Central memory CD8-positive, alpha-beta T cell (primary cell): ENCODE data around the gene LRRN3.
A peak's percentile ranks its signal among the peaks of the same experiment; 100 is the strongest.

Source experiments
- ATAC-seq: fragments of 150-1000 bp; cut with Tn5 transposase; replicated peaks from 2 replicates; pipeline ENCODE4 v1.10.0; 2022; ENCODE audit warnings: mild to moderate bottlenecking, moderate FRiP score, moderate number of reproducible peaks; ENCODE audit not compliant: poor library complexity, severe bottlenecking; ENCODE audit errors: extremely low read depth
- DNase-seq, 2 donors: peaks; one replicate each; pipeline ENCODE4 v3.0.0; 2021; ENCODE audit warnings: low spot score in 2 of 2
- H3K27ac Mint-ChIP-seq: one replicate; pipeline ENCODE4 v1.8.0; 2022; ENCODE audit warnings: low read depth, mild to moderate bottlenecking, moderate library complexity, mixed read lengths
- H3K27me3 Mint-ChIP-seq: one replicate; pipeline ENCODE4 v1.8.0; 2022; ENCODE audit warnings: mixed read lengths
- H3K36me3 Mint-ChIP-seq: one replicate; pipeline ENCODE4 v1.8.0; 2022; ENCODE audit warnings: mild to moderate bottlenecking, moderate library complexity, mixed read lengths; ENCODE audit not compliant: insufficient read depth
- H3K4me1 Mint-ChIP-seq: one replicate; pipeline ENCODE4 v1.8.0; 2022; ENCODE audit warnings: mixed read lengths
- H3K4me3 Mint-ChIP-seq: one replicate; pipeline ENCODE4 v1.8.0; 2022; ENCODE audit warnings: mild to moderate bottlenecking, moderate library complexity, mixed read lengths
- H3K9me3 Mint-ChIP-seq: one replicate; pipeline ENCODE4 v1.8.0; 2022; ENCODE audit warnings: mixed read lengths

LRRN3 gene

GRCh38 chr7:111098926-111099250 lies 8.0 kb downstream of the LRRN3 start:
- no peaks in the 10 kb centered on the region for H3K4me1 Mint-ChIP-seq
- no peak for ATAC-seq
- no peak for DNase-seq
- H3K4me3 Mint-ChIP-seq, result no peak overlapping the region
- H3K9me3 Mint-ChIP-seq, result no peaks in the 10 kb centered on the region
- H3K27ac Mint-ChIP-seq, result no peak overlapping the region
- H3K27me3 Mint-ChIP-seq, result no peaks in the 10 kb centered on the region
- peaks cover 2% of the 10 kb centered on the region for H3K36me3 Mint-ChIP-seq

DNA sequence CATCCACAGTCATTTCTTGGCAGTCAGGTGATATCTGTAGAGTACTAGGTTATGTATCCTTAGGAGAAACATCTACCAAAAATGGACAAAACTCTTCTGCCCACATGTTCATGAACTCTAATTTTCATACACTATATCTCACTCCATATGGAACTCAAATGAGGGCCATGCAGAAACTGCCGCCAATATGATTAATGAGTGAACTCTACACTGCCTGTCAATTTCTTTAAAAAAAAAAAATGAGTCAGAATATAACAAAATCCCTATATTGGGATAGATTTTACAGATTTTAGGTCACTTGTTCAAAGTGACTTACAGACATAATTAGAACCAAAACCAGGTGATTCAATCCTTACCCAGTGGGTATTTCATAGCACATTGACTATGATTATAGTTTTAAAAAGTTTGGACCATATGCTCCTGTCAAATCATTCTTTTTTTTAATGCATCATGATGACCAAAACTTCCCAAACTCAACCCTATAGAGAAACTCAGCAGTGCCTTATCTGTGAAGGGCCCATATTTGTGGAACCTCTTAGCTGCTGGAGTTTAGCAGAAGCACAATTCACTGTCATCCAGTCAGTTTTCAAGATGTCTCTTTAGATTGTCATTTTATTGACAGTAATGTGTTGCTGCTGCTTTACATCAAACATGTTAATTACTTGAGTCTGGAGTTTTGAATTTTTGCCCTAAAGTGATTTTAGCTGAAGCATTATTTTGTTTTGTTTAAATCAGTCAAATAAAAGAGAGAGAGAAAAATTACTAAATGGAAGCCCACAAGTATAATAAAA lies 11.1 kb downstream of the LRRN3 start:
- DNase-seq, result no peak
- no peak for ATAC-seq
- no peaks in the 10 kb centered on the region for H3K27me3 Mint-ChIP-seq
- no peak overlapping the region for H3K27ac Mint-ChIP-seq
- H3K36me3 Mint-ChIP-seq, result peaks cover 2% of the 10 kb centered on the region
- no peaks in the 10 kb centered on the region for H3K4me1 Mint-ChIP-seq
- H3K4me3 Mint-ChIP-seq, result no peak overlapping the region
- no peaks in the 10 kb centered on the region for H3K9me3 Mint-ChIP-seq

GRCh38 chr7:111103136-111103535 lies 12.2 kb downstream of the LRRN3 start:
- peaks cover 2% of the 10 kb centered on the region for H3K36me3 Mint-ChIP-seq
- no peak for DNase-seq
- H3K4me3 Mint-ChIP-seq, result no peak overlapping the region
- no peaks in the 10 kb centered on the region for H3K4me1 Mint-ChIP-seq
- H3K27me3 Mint-ChIP-seq, result no peaks in the 10 kb centered on the region
- no peak for ATAC-seq
- H3K9me3 Mint-ChIP-seq, result no peaks in the 10 kb centered on the region
- H3K27ac Mint-ChIP-seq, result no peak overlapping the region

DNA sequence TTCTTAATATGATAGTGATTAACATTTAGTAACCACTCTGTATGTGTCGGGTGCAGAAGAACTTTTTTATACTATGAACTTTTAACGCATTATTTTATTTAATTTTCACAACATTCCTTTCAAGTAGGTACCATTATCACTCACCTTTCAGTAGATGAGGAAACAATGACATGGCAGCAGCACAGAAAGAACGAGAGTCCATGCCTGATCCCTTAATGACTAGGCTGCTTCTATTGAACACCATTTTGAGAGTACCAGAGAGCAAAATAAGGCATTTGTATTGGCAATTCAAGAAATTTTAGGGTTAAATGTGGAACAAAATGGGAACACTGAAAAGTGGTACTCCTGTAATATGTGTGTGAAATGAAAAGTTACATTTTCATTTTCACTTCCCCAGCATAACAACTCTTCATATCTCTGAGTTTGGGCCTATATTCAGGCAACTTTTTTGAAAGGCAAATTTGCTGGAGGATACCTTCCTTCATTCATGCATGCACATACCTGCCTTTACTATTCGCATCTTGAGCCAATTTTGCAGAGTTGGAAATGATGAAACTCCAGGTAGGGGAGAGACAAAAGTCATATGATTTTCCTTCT lies 12.8 kb downstream of the LRRN3 start:
- no peaks in the 10 kb centered on the region for H3K4me1 Mint-ChIP-seq

GRCh38 chr7:111104710-111105109 lies 13.8 kb downstream of the LRRN3 start:
- Mint-ChIP-seq H3K36me3 (peaks cover 3% of the 10 kb centered on the region), H3K4me1 (no peaks in the 10 kb centered on the region), H3K27me3 (no peaks in the 10 kb centered on the region), H3K4me3 (no peak overlapping the region), H3K27ac (peak overlapping the region; percentile 14), H3K9me3 (no peaks in the 10 kb centered on the region)
- DNase-seq (no peak), ATAC-seq (no peak)

More for the DNA sequence above, 12.8 kb downstream of the LRRN3 start:
- Mint-ChIP-seq H3K36me3 (peaks cover 2% of the 10 kb centered on the region), H3K9me3 (no peaks in the 10 kb centered on the region), H3K27ac (no peak overlapping the region), H3K4me3 (no peak overlapping the region), H3K27me3 (no peaks in the 10 kb centered on the region)
- no peak for DNase-seq
- ATAC-seq, result no peak

GRCh38 chr7:111105269-111105668 lies 14.3 kb downstream of the LRRN3 start:
- Mint-ChIP-seq H3K27ac (no peak overlapping the region), H3K4me3 (no peak overlapping the region), H3K4me1 (no peaks in the 10 kb centered on the region), H3K36me3 (peaks cover 3% of the 10 kb centered on the region), H3K27me3 (no peaks in the 10 kb centered on the region), H3K9me3 (no peaks in the 10 kb centered on the region)
- DNase-seq, result no peak
- ATAC-seq, result no peak

DNA sequence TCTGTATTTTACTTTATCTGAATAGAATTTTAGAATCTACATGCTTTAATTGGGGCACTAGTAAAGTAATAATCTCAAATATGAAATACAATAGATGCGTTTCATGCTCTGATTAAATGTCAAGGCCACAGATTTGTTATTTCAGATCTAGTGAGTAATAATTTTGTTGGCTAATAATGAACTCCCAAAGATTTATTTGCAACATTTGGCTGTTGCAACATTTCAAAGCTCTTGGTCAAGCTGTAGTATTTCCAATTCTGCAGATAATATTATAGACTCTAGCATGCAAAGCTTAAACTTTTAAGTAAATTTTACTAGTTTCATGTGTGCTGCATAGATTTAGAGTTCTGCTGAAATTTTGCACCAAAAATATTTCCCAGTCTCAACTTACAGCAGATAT lies 16.7 kb downstream of the LRRN3 start:
- no peaks in the 10 kb centered on the region for H3K27me3 Mint-ChIP-seq
- H3K9me3 Mint-ChIP-seq, result no peaks in the 10 kb centered on the region
- H3K4me1 Mint-ChIP-seq, result no peaks in the 10 kb centered on the region
- peaks cover 1% of the 10 kb centered on the region for H3K36me3 Mint-ChIP-seq
- H3K27ac Mint-ChIP-seq, result no peak overlapping the region
- ATAC-seq (no peak), DNase-seq (no peak)
- H3K4me3 Mint-ChIP-seq, result no peak overlapping the region

DNA sequence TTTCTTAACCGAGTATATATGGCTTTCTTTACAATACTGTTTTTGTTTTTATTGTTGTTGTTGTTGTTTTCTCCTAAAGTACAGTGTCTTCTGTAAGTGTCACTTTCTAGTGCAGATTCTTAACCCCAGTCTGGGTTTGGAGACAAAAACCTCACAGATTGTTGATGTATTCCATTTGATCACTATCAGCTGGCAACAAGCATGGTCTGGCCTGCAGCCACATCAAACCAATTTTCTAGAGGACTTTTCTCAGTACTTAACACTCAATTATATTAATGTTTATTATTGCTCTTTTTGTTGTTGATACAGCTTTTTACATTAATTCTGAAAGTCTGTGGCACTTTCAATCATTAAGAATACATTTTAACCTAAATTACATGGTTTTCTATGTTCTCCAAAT lies 17.1 kb downstream of the LRRN3 start:
- Mint-ChIP-seq H3K9me3 (no peaks in the 10 kb centered on the region), H3K4me3 (no peak overlapping the region), H3K27ac (no peak overlapping the region), H3K36me3 (peaks cover 2% of the 10 kb centered on the region), H3K4me1 (no peaks in the 10 kb centered on the region), H3K27me3 (no peaks in the 10 kb centered on the region)
- DNase-seq, result no peak
- no peak for ATAC-seq

GRCh38 chr7:111108496-111108895 lies 17.6 kb downstream of the LRRN3 start:
- no peak overlapping the region for H3K27ac Mint-ChIP-seq
- no peaks in the 10 kb centered on the region for H3K4me1 Mint-ChIP-seq
- H3K27me3 Mint-ChIP-seq, result no peaks in the 10 kb centered on the region
- no peak overlapping the region for H3K4me3 Mint-ChIP-seq
- DNase-seq (no peak), ATAC-seq (no peak)
- peaks cover 2% of the 10 kb centered on the region for H3K36me3 Mint-ChIP-seq
- no peaks in the 10 kb centered on the region for H3K9me3 Mint-ChIP-seq

DNA sequence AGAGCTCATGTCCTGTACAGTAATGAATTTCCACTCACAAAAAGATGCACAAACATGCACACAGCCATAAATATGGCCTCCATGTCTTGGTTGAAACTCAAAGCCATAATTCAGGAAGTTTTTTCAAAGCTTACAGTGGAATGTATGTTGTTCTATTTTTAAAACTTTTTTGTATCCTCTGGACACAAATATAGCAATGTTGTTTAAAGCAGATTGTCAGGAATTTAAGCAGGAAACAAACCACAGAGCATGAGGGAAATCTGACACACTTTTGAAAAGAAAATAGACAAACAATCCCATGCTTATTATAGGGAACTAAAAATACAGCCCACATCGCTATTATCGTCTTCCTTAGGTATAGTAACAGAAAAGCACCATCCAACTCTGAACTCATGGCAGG lies 21.5 kb downstream of the LRRN3 start:
- H3K9me3 Mint-ChIP-seq, result no peaks in the 10 kb centered on the region
- H3K36me3 Mint-ChIP-seq, result peaks cover 2% of the 10 kb centered on the region
- no peaks in the 10 kb centered on the region for H3K4me1 Mint-ChIP-seq
- H3K27ac Mint-ChIP-seq, result no peak overlapping the region
- DNase-seq, result no peak
- no peak overlapping the region for H3K4me3 Mint-ChIP-seq
- no peaks in the 10 kb centered on the region for H3K27me3 Mint-ChIP-seq
- ATAC-seq, result no peak

- no peak for DNase-seq
- H3K27ac Mint-ChIP-seq, result no peak overlapping the region
- no peaks in the 10 kb centered on the region for H3K27me3 Mint-ChIP-seq
These were observed 22.5 kb downstream of the LRRN3 start for GRCh38 chr7:111113263-111114017.

DNA sequence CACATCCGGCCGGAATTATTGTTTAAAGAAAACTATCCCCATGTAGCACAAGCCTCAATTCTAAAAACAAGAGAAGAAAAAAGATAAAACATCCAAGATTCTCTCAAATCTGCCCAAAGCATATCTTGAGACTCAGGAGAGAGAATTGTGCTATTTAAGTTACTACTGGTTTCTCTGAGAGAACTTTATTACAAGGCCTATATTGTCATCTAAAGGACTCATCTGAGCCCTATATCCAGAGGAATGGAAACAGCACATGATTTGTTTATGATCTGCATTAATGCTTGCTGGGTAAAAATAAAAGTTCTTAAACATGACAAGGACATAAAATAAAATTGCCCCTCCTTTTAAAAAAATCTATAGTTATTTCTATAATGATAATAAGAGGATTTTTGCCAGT lies 25.0 kb downstream of the LRRN3 start:
- DNase-seq (no peak), ATAC-seq (no peak)
- Mint-ChIP-seq H3K4me1 (no peaks in the 10 kb centered on the region), H3K36me3 (peaks cover 3% of the 10 kb centered on the region), H3K9me3 (no peaks in the 10 kb centered on the region), H3K4me3 (no peak overlapping the region), H3K27ac (no peak overlapping the region), H3K27me3 (no peaks in the 10 kb centered on the region)

More at GRCh38 chr7:111113263-111114017, 22.5 kb downstream of the LRRN3 start:
- no peaks in the 10 kb centered on the region for H3K4me1 Mint-ChIP-seq
- ATAC-seq, result no peak
- no peaks in the 10 kb centered on the region for H3K9me3 Mint-ChIP-seq
- H3K36me3 Mint-ChIP-seq, result peaks cover 4% of the 10 kb centered on the region
- no peak overlapping the region for H3K4me3 Mint-ChIP-seq

- H3K4me3 Mint-ChIP-seq, result no peak overlapping the region
- no peak overlapping the region for H3K27ac Mint-ChIP-seq
- DNase-seq (no peak), ATAC-seq (no peak)
- no peaks in the 10 kb centered on the region for H3K4me1 Mint-ChIP-seq
- H3K36me3 Mint-ChIP-seq, result peaks cover 2% of the 10 kb centered on the region
- no peaks in the 10 kb centered on the region for H3K9me3 Mint-ChIP-seq
- H3K27me3 Mint-ChIP-seq, result no peaks in the 10 kb centered on the region
These were observed 36.1 kb downstream of the LRRN3 start for GRCh38 chr7:111126987-111127386.
